Calu3 (cell line): ENCODE data around the gene RNF214. TPM values are rescaled to one million over a fixed set of nuclear protein-coding genes. Genes with fewer than 3 reads are reported as not detected.
"Not testable (repeated sequence)": the region's sequence is repeated elsewhere in the genome, so short reads cannot be mapped to it uniquely, and the experiment has no call there.

ENCODE experiments used
- BruUV-seq: library from RNA; stranded (reverse); fragments of 400-500 nt; replicated peaks from 2 replicates; lab custom pipeline; 2021; lab: Mats Ljungman, UMichigan
- CTCF ChIA-PET: fragments of 300-600 bp; sonication (Branson Sonifier 250); formaldehyde crosslinking; loops from one replicate; lab custom pipeline; 2022; ENCODE audit warnings: antibody characterized with exemption; lab: Charles Lee
- DNase-seq: peaks from one replicate; pipeline ENCODE4 v3.0.0; 2022
- H3K27ac Mint-ChIP-seq: one replicate; pipeline ENCODE4 v1.8.0; 2022; ENCODE audit warnings: mixed read lengths; ENCODE audit not compliant: unreplicated experiment
- H3K27me3 Mint-ChIP-seq: one replicate; pipeline ENCODE4 v1.8.0; 2022; ENCODE audit warnings: mixed read lengths; ENCODE audit not compliant: unreplicated experiment
- H3K36me3 Mint-ChIP-seq: one replicate; pipeline ENCODE4 v1.8.0; 2022; ENCODE audit warnings: mild to moderate bottlenecking, moderate library complexity, mixed read lengths; ENCODE audit not compliant: insufficient read depth, unreplicated experiment
- H3K4me1 Mint-ChIP-seq: one replicate; pipeline ENCODE4 v1.8.0; 2022; ENCODE audit warnings: mild to moderate bottlenecking, low read depth, mixed read lengths; ENCODE audit not compliant: unreplicated experiment
- H3K4me3 Mint-ChIP-seq: one replicate; pipeline ENCODE4 v1.8.0; 2022; ENCODE audit warnings: mild to moderate bottlenecking, low read depth, moderate library complexity, mixed read lengths; ENCODE audit not compliant: unreplicated experiment
- H3K9me3 Mint-ChIP-seq: one replicate; pipeline ENCODE4 v1.8.0; 2022; ENCODE audit warnings: low read depth, mixed read lengths; ENCODE audit not compliant: unreplicated experiment
- intact Hi-C: fragments of 100-400 bp; cut with micrococcal nuclease; formaldehyde crosslinking; loops from one replicate; pipeline ENCODE4 v1.10.0; 2022; ENCODE audit not compliant: unreplicated experiment
- total RNA-seq: library from RNA; stranded (reverse); gene quantifications from 2 replicates; pipeline ENCODE4 v1.2.3, GENCODE V29; 2022
- TF ChIP-seq, protein P1 (sequence below): fragments of 200-600 bp; IDR thresholded peaks from one replicate; pipeline ENCODE4 v1.8.0; 2022; ENCODE audit warnings: antibody characterized with exemption; ENCODE audit not compliant: unreplicated experiment

RNF214 gene
- total RNA-seq, 1 experiment from 2014 or later, result 19.2 TPM

DNA sequence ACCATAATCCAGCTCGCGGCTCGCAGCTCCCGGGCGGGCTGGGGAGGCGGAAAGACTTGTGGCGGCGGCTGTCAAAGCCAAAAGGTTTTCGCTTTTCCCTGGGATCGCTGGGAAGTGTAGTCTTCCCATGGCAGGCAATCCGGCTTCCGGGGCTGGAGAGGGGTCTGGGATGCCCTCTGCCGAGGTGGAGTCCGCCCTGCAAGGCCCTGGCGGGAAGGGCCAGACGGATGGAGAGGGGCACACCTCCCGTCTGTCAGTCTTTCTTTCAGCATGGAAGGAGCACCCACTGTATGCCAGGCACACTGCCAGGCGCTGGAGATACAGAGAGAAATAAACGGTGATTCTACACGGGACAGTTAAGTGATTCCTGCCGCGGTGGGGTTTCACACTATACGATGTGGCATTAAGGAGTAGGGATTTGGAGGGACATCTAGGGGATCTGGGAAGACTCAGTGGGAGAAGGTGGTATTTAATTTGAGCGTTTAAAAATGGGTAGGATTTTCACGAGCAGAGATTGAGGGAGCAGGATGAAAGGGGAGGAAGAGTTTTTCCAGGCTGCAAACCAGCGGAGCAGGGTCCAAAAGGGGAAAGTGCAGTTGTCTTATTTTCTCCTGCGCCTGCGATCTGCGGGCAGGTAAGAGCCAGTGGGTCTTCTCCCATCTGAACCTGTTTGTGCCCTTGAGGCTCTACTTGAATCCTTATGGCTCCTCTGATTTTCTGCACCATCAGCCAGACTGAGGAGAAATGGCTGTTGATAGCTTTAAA is 83.9 kb downstream of the RNF214 start, which contains the start of gene BACE1:
Gene BACE1, minus strand, starts transcription at position 60 of the 765 bp plus-strand sequence. CDS start 461 bp downstream, outside the sequence.
- intact Hi-C loops, result loop anchor here (5.0 kb wide), 1 partner anchor 84 kb away; the partner anchor contains the start of genes PCSK7 and RNF214
- no peaks in the 10 kb centered on the region for H3K27me3 Mint-ChIP-seq
- peaks cover 8% of the 10 kb centered on the region for H3K4me1 Mint-ChIP-seq
- H3K27ac Mint-ChIP-seq, result no peak within 1 kb of the TSS
- H3K4me3 Mint-ChIP-seq, result peak within 1 kb of the TSS; percentile 67
- H3K36me3 Mint-ChIP-seq, result peaks cover 12% of the 10 kb centered on the region
- no peaks in the 10 kb centered on the region for H3K9me3 Mint-ChIP-seq
- peak; percentile 73 for DNase-seq
- TF ChIP-seq, protein P1, sequence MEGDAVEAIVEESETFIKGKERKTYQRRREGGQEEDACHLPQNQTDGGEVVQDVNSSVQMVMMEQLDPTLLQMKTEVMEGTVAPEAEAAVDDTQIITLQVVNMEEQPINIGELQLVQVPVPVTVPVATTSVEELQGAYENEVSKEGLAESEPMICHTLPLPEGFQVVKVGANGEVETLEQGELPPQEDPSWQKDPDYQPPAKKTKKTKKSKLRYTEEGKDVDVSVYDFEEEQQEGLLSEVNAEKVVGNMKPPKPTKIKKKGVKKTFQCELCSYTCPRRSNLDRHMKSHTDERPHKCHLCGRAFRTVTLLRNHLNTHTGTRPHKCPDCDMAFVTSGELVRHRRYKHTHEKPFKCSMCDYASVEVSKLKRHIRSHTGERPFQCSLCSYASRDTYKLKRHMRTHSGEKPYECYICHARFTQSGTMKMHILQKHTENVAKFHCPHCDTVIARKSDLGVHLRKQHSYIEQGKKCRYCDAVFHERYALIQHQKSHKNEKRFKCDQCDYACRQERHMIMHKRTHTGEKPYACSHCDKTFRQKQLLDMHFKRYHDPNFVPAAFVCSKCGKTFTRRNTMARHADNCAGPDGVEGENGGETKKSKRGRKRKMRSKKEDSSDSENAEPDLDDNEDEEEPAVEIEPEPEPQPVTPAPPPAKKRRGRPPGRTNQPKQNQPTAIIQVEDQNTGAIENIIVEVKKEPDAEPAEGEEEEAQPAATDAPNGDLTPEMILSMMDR, result no peak
- CTCF ChIA-PET, result no interaction called here
- no TSS peak for BruUV-seq

DNA sequence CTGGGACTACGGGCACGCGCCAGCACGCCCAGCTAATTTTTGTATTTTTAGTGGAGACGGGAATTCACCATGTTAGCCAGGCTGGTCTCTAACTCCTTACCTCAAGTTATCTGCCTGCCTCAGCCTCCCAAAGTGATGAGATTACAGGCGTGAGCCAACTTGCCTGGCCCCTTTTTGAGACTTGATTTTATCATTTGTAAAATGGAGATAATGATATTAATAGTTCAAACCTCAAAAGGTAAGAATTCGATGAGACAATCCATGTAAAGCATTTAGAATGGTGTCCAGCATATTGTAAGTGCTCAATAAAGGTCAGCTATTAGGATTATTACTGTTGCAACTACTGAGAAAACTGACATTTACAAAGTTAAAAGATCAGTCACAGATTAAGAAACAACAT is 86.3 kb downstream of the RNF214 start:
- Mint-ChIP-seq H3K9me3 (peaks cover 2% of the 10 kb centered on the region), H3K4me3 (no peak overlapping the region), H3K36me3 (peaks cover 12% of the 10 kb centered on the region), H3K27ac (no peak overlapping the region), H3K27me3 (no peaks in the 10 kb centered on the region), H3K4me1 (peaks cover 8% of the 10 kb centered on the region)
- intact Hi-C loops, result loop anchor here (5.0 kb wide), 1 partner anchor 86 kb away; the partner anchor contains the start of genes PCSK7 and RNF214
- TF ChIP-seq, protein P1, result no peak
- no peak for DNase-seq
- no TSS peak for BruUV-seq
- CTCF ChIA-PET, result interaction anchor here (0.7 kb wide), 1 partner anchor 575 kb away, joined by 3 read pairs; no protein-coding TSS in a partner anchor

DNA sequence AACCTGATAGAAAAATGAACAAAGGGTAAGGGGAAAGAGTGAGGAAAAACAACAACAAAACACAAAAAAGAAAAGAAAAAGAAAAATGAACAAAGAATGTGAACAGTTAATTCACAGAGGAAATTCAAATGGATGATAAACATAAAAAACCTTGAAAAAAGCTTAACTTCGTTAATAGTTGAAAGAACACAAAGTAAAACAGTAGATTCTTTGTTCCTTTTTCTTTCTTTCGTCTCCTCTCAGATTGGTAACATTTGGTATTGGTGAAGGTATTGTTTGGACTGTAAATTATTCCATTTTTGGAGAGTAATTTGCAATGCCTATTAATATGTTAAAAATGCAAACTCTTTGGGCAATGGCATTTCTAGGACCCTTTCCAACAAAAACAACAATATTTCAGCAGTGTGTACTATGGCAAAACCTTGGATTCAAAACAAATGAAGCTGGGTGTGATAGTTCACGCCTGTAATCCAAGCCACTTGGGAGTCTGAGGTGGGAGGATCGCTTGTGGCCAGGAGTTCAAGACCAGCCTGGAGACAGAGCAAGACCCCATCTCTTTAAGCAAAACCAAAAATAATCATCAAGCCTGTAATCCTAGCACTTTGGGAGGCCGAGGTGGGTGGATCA is 86.9 kb downstream of the RNF214 start:
- CTCF ChIA-PET, result interaction anchor here (0.6 to 0.7 kb wide), 2 partner anchors 381 to 576 kb away, joined by 3 read pairs; no protein-coding TSS in a partner anchor
- intact Hi-C loops, result loop anchor here (5.0 kb wide), 1 partner anchor 87 kb away; the partner anchor contains the start of genes PCSK7 and RNF214
- TF ChIP-seq, protein P1, result no peak
- peaks cover 12% of the 10 kb centered on the region for H3K36me3 Mint-ChIP-seq
- BruUV-seq, result no TSS peak
- H3K27me3 Mint-ChIP-seq, result no peaks in the 10 kb centered on the region
- peaks cover 2% of the 10 kb centered on the region for H3K9me3 Mint-ChIP-seq
- no peak for DNase-seq
- no peak overlapping the region for H3K4me3 Mint-ChIP-seq
- H3K27ac Mint-ChIP-seq, result no peak overlapping the region
- H3K4me1 Mint-ChIP-seq, result peaks cover 8% of the 10 kb centered on the region

DNA sequence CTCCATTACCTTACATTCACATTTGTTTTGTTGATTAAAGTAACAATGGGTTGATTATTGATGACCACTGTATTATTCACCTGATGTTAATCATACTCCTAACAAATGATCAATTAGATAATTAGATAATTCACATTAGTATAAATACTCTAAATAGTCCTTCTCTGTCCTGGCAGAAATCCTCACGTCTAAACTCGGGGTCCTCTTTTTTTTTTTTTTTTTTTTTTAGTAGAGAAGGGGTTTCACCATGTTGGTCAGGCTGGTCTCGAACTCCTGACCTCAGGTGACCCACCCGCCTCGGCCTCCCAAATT is 94.7 kb downstream of the RNF214 start:
- BruUV-seq, H3K9me3 Mint-ChIP-seq, intact Hi-C loops, H3K4me1 Mint-ChIP-seq, H3K4me3 Mint-ChIP-seq, H3K36me3 Mint-ChIP-seq, DNase-seq, H3K27ac Mint-ChIP-seq, H3K27me3 Mint-ChIP-seq: not testable (repeated sequence)
- CTCF ChIA-PET, result interaction anchor here (0.7 kb wide), 2 partner anchors 289 to 320 kb away, joined by 5 to 6 read pairs; no protein-coding TSS in a partner anchor
